ENCODE measurements around the gene SHPK. TPM values are rescaled to one million over a fixed set of nuclear protein-coding genes. Genes with fewer than 3 reads are reported as not detected.

SHPK gene
- total and polyA plus RNA-seq, 12 donors: 8.8 to 27.4 (median 17.1) TPM

GRCh38 chr17:3641014-3641413, 5.0 kb upstream of the SHPK start:
- WGBS, 4 donors: 45 to 75% (median 47%) methylated on average over 3 of the region's 3 CpGs
- Histone ChIP-seq H3K27ac (peak overlapping the region in 4 of 5 donors; percentile 54 to 89 (median 70)), H3K4me3 (no peak overlapping the region), H3K27me3 (no peaks in the 10 kb centered on the region), H3K9me3 (replicated peaks in 1 of 3) (no peaks in the 10 kb centered on the region), H3K4me1 (replicated peaks in 1 of 2) (peaks cover 16 to 25% of the 10 kb centered on the region in 2 donors), H3K36me3 (replicated peaks in 1 of 2) (peaks cover 0 to 8% of the 10 kb centered on the region in 2 donors)
- intact Hi-C loops (cut with DNase I): no loop called here
- DNase-seq: no peak
- no peak for TF ChIP-seq CTCF (IDR thresholded peaks at IDR 0.05)
- TF ChIP-seq POLR2A (IDR thresholded peaks at IDR 0.05): no peak

DNA sequence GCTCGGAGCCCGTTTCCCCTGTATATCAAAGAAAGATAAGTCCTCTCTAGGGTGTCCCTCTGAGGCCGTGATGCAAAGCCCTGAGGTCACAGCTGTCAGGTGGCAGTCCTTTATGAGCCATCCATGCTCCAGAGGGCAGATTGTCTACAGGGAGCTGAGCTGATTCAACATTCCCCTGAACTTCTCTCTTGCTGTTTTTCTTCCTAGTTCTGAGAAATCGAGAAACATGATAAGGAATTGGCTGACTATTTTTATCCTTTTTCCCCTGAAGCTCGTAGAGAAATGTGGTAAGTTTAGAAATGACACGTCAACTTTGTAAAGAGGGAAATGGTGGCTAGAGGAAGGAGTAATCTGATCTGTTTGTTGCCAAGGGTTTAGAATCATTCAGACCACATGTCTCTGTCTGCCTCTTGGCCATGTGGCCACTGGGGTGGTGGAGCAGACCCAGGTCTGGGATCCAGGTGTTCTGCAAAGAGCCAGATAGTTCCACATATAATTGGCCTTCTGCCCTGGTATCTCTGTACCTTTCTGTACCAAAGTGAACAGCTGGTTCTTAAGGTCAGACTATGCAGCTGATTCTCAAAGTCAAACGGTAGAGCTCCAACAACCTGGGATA, 4.0 kb upstream of the SHPK start:
- Histone ChIP-seq H3K9me3 (replicated peaks in 1 of 3) (no peaks in the 10 kb centered on the region), H3K4me1 (replicated peaks in 1 of 2) (peaks cover 16 to 25% of the 10 kb centered on the region in 2 donors), H3K27me3 (no peaks in the 10 kb centered on the region), H3K4me3 (no peak overlapping the region), H3K27ac (peak overlapping the region; percentile 1 to 89 (median 54)), H3K36me3 (replicated peaks in 1 of 2) (peaks cover 0 to 4% of the 10 kb centered on the region in 2 donors)
- DNase-seq: peak in 6 of 7 donors; percentile 71 to 88 (median 78)
- peak in 1 of 2 donors; percentile 50 for TF ChIP-seq POLR2A (IDR thresholded peaks at IDR 0.05)
- no peak for TF ChIP-seq CTCF (IDR thresholded peaks at IDR 0.05)
- intact Hi-C loops (cut with DNase I): no loop called here
- whole genome bisulfite sequencing, 4 donors: 21 to 37% (median 25%) methylated on average over 7 of the region's 7 CpGs

DNA sequence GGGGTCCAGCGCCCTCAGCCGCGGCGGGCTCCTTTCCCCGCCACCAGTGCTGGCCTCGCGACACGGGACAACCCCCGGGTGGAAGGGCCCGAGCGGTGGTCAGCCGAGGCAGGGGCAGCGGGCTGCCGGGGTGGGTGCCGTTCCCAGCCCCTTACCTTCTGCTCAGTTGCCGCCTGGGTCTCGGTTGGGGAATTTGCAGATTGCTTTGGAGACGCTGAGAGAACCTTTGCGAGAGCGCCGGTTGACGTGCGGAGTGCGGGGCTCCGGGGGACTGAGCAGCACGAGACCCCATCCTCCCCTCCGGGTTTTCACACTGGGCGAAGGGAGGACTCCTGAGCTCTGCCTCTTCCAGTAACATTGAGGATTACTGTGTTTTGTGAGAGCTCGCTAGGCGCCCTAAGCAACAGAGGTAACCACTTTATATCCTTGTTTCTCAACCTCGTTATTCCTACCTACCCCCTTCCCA, 891 bp upstream of the SHPK start:
- H3K27me3 ChIP-seq: no peaks in the 10 kb centered on the region
- no peak for TF ChIP-seq POLR2A (IDR thresholded peaks at IDR 0.05)
- TF ChIP-seq CTCF (IDR thresholded peaks at IDR 0.05): no peak
- peak overlapping the region; percentile 85 to 96 (median 94) for H3K27ac ChIP-seq
- no peaks in the 10 kb centered on the region for H3K36me3 ChIP-seq (replicated peaks in 1 of 2)
- H3K4me3 ChIP-seq: peak overlapping the region; percentile 73 to 92 (median 86)
- intact Hi-C loops (cut with DNase I): no loop called here
- WGBS, 4 donors: 1 to 9% (median 3%) methylated on average over 3 to 31 of the region's 31 CpGs
- DNase-seq: no peak
- peaks cover 19 to 31% of the 10 kb centered on the region in 2 donors for H3K4me1 ChIP-seq (replicated peaks in 1 of 2)
- no peaks in the 10 kb centered on the region for H3K9me3 ChIP-seq (replicated peaks in 1 of 3)

- intact Hi-C loops (cut with DNase I): no loop called here
- Histone ChIP-seq H3K27me3 (no peaks in the 10 kb centered on the region), H3K9me3 (replicated peaks in 1 of 3) (no peaks in the 10 kb centered on the region), H3K36me3 (replicated peaks in 1 of 2) (no peaks in the 10 kb centered on the region), H3K27ac (peak overlapping the region in 4 of 5 donors; percentile 85 to 96 (median 94)), H3K4me1 (replicated peaks in 1 of 2) (peaks cover 16 to 31% of the 10 kb centered on the region in 2 donors), H3K4me3 (peak overlapping the region; percentile 73 to 84 (median 82))
- 21 to 51% (median 29%) methylated on average over 18 to 38 of the region's 38 CpGs for WGBS, 4 donors
- TF ChIP-seq CTCF (IDR thresholded peaks at IDR 0.05) (no peak), POLR2A (IDR thresholded peaks at IDR 0.05) (no peak)
- peak in 1 of 7 donors; percentile 57 for DNase-seq
Measured at GRCh38 chr17:3635474-3636153, 436 bp downstream of the SHPK start.

All from adrenal gland (tissue), 12 donors.